Stomach (tissue), 9 donors: Measurements from ENCODE around the gene RICTOR. TPM values are rescaled to one million over a fixed set of nuclear protein-coding genes. Genes with fewer than 3 reads are reported as not detected.

Source experiments
- DNase-seq, 2 donors: peaks; one replicate each; pipeline versions ENCODE4 v3.0.0 to v3.0.0-alpha.2; 2013 to 2019
- H3K27ac ChIP-seq, 5 donors: fragments of 200-600 bp in 4 of 5; sonication (generic) in 4 of 5; one replicate each; pipeline ENCODE4 v1.5.1; 2013 to 2019; ENCODE audit warnings: mild to moderate bottlenecking in 1 of 5, moderate library complexity in 1 of 5
- H3K27me3 ChIP-seq, 3 donors: fragments of 200-600 bp; sonication (generic); one replicate each; pipeline ENCODE4 v1.5.1; 2017 to 2019; ENCODE audit warnings: mixed run types in 1 of 3
- H3K36me3 ChIP-seq, 4 donors: fragments of 200-600 bp; sonication (generic); 1 replicate in 3 of 4; 2 replicates in 1 of 4; pipeline ENCODE4 v1.5.1; 2016 to 2019
- H3K4me1 ChIP-seq, 4 donors: fragments of 200-600 bp; sonication (generic); one replicate each; pipeline ENCODE4 v1.5.1; 2016 to 2019
- H3K4me3 ChIP-seq, 4 donors: fragments of 200-600 bp; sonication (generic) in 3 of 4; one replicate each; pipeline ENCODE4 v1.5.1; 2016 to 2019; ENCODE audit warnings: mild to moderate bottlenecking in 1 of 4
- H3K9me3 ChIP-seq, 4 donors: fragments of 200-600 bp; sonication (generic); one replicate each; pipeline ENCODE4 v1.5.1; 2016 to 2019
- CTCF ChIP-seq, 7 experiments: fragments of 450-650 bp in 4 of 7; fragments of 200-600 bp in 3 of 7; sonication (generic) in 3 of 7; IDR thresholded peaks; one replicate each; pipeline ENCODE4 v1.5.1; 2016 to 2019; ENCODE audit warnings: antibody characterized with exemption in 7 of 7, control low read depth in 2 of 7, mild to moderate bottlenecking in 1 of 7
- EP300 ChIP-seq: sonication (generic); formaldehyde crosslinking; IDR thresholded peaks from one replicate; pipeline ENCODE4 v1.6.1; 2017; ENCODE audit warnings: antibody characterized with exemption
- POLR2A ChIP-seq, 4 donors: fragments of 450-650 bp; IDR thresholded peaks; one replicate each; pipeline ENCODE4 v1.6.1; 2016; ENCODE audit warnings: antibody characterized with exemption in 4 of 4, control low read depth in 2 of 4, mild to moderate bottlenecking in 1 of 4, moderate library complexity in 1 of 4
- POLR2AphosphoS5 ChIP-seq, 3 donors: sonication (generic); formaldehyde crosslinking; IDR thresholded peaks; one replicate each; pipeline ENCODE4 v1.6.1; 2016; ENCODE audit warnings: antibody characterized with exemption in 3 of 3
- WGBS, 5 donors: extraction: QIAGEN DNeasy Blood & Tissue Kit in 3 of 5; methylation state at CpG; one replicate each; pipeline versions ENCODE4 v1.1.5 to v1.1.7; 2013 to 2018; 5-methylcytosine and 5-hydroxymethylcytosine counted together
- intact Hi-C: fragments of 100-400 bp; cut with DNase I; formaldehyde crosslinking; loops from one replicate; pipeline ENCODE4 v1.15.1; 2023; ENCODE audit warnings: low total_unique reads
- polyA plus RNA-seq, 3 donors: library from polyadenylated mRNA; stranded (reverse); fragments of 200-250 nt; gene quantifications; one replicate each; pipeline ENCODE4 v1.2.3, GENCODE V29; 2013
- total RNA-seq, 5 donors: library from RNA; depleted of rRNA; stranded (reverse); fragments of >200 nt; gene quantifications; one replicate each; pipeline versions ENCODE4 v1.1.0 to v1.2.3, GENCODE V29; 2014 to 2016
- donor health status: healthy with polysubstance abuse.
- donor health status: Bipolar disorder and iron deficiency.
- donor health status: healthy.

RICTOR gene
- total and polyA plus RNA-seq, 8 donors = 2.3 to 125 (median 23.8) TPM

DNA sequence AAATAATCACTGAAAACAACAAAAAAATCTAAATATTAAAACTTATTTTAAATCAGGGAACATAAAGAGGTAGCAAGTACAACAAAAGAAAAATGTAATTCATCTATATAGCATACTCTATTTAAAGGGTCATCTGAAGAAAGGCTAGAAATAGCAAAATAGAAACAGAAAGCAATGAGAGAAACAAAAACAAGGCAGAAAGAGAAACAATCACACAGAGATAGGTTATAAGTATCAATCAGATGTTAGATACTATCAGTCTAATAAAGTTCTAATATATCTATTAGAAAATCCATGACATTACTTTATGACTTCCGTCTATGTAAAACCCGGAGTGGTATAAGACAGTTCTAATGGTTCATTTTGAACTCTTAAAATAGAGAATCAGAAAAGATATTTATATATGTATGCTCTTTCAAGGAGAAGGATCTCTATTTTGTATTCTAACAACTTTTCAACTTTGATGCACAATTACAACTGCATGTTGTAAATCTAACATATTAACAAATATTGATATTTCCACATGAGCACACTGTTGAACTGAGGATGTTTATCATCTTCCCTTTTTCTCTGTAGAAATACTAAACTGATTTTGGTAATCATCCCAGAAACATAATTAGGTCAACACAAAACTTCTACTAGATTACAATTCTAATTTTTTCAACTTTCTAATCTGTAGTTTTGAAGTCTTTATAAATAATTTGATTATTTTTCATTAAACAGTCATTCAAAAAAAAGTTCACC lies 15.8 kb downstream of the RICTOR start:
- Histone ChIP-seq H3K4me3 (peak overlapping the region in 3 of 4 donors; percentile 17 to 31 (median 18)), H3K27ac (peak overlapping the region in 2 of 5 donors; percentile 44 to 61), H3K4me1 (peaks cover 7 to 89% (median 53%) of the 10 kb centered on the region in 4 donors), H3K9me3 (no peaks in the 10 kb centered on the region), H3K36me3 (no peaks in the 10 kb centered on the region), H3K27me3 (no peaks in the 10 kb centered on the region)
- no peak for DNase-seq
- 45 to 66% (median 58%) methylated on average over 2 of the region's 2 CpGs for WGBS, 5 donors
- TF ChIP-seq CTCF (IDR thresholded peaks at IDR 0.05) = no peak
- no peak for TF ChIP-seq EP300
- TF ChIP-seq POLR2AphosphoS5 (IDR thresholded peaks at IDR 0.05) = no peak
- intact Hi-C loops = no loop called here

DNA sequence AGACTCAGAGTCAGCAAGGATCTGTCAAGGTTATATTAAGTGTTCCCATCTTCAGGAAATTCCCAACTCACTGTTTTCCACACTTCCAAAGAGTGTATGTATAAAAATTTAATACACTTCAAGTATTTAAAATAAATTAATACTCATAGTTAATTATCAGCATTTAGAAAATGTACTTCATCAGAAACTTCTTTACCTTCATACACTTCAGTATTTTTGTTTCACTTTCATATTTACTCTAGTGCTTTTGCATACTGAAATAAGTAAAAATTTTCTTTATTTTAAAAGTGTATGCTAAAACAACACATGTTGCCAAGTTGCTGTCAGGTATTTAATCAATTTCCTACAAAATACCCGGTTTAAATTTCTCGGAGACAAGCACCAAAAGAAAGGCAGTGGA lies 16.5 kb downstream of the RICTOR start:
- 7 to 15% (median 8%) methylated on average over 2 of the region's 2 CpGs for WGBS, 5 donors
- Histone ChIP-seq H3K9me3 (no peaks in the 10 kb centered on the region), H3K36me3 (no peaks in the 10 kb centered on the region), H3K27me3 (no peaks in the 10 kb centered on the region), H3K4me3 (peak overlapping the region in 3 of 4 donors; percentile 17 to 31 (median 18)), H3K27ac (peak overlapping the region in 2 of 5 donors; percentile 44 to 61), H3K4me1 (peaks cover 7 to 83% (median 50%) of the 10 kb centered on the region in 4 donors)
- no peak for DNase-seq
- intact Hi-C loops = no loop called here
- TF ChIP-seq POLR2AphosphoS5 (IDR thresholded peaks at IDR 0.05) (no peak), CTCF (IDR thresholded peaks at IDR 0.05) (no peak), EP300 (no peak)

DNA sequence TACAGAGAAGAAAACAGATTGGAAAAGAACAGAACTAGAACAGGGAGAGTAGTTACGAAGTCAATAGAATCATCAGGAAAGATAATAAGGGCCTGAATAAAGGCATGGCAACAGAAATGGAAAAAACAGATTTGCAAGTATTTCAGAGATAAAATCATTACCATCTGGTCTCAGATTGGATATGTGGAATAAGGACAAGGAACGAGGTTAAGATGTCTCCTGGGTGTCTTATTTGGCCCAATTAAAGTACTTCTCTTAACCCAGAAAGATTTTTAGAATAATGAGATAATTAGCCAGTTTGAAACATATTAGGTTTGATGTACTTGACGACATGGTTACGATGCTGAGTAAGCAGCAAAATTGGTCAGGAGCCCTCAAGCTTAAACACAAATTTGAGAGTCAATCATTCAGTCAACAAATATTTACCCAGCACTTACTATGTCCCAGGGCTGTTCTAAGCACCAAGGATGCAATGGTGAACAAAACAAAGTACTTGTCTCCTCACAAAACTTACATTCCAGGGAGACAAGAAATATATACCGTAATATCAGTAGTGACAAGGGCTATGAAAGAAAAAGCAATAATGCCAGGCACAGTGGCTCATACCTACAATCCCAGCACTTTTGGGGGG lies 18.3 kb downstream of the RICTOR start:
- 82 to 93% (median 85%) methylated on average over 5 of the region's 5 CpGs for WGBS, 5 donors
- H3K27ac ChIP-seq = no peak overlapping the region
- peaks cover 7 to 65% (median 41%) of the 10 kb centered on the region in 4 donors for H3K4me1 ChIP-seq
- H3K9me3 ChIP-seq = no peaks in the 10 kb centered on the region
- no peaks in the 10 kb centered on the region for H3K27me3 ChIP-seq
- no peaks in the 10 kb centered on the region for H3K36me3 ChIP-seq
- DNase-seq = no peak
- intact Hi-C loops = no loop called here
- TF ChIP-seq CTCF (IDR thresholded peaks at IDR 0.05) (no peak), POLR2AphosphoS5 (IDR thresholded peaks at IDR 0.05) (no peak), POLR2A (IDR thresholded peaks at IDR 0.05) (no peak)
- H3K4me3 ChIP-seq = no peak overlapping the region

DNA sequence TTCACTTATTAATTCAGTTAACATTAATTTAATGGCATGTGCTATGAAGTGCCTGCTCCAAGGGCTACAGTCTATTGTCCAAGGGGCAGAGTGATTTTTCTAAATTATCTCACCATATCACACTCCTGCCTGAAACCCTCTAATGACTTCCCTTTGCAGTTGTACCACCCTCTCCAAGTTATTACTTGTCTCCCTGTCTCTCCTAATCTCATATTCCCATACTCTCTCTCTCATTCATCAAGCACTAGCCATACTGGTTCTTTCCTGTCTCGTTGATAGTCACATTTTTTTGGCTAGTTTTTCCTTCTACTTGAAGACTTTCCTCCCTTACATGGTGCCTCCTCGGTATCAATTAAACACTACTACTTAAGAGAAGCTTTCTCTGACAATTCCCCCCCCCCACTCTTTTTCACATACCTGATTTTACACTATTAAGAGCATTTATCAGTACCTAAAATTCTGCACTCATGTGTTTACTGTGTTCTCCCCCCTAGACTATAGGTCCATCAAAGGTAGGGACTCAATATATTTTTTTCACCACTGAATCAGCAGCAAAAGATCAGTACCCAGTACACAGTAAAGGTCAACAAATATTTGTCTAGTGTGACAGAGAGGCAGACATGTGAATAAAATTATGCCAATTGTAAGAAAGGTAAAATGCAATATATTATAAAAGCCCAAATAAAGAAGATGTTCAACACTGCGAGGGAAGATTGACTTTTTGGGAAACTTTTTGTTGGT lies 19.0 kb downstream of the RICTOR start:
- 58 to 72% (median 62%) methylated on average over 3 of the region's 3 CpGs for WGBS, 5 donors
- no peak overlapping the region for H3K27ac ChIP-seq
- H3K27me3 ChIP-seq = no peaks in the 10 kb centered on the region
- TF ChIP-seq EP300 = no peak
- no peak for TF ChIP-seq CTCF (IDR thresholded peaks at IDR 0.05)
- no peak for TF ChIP-seq POLR2A (IDR thresholded peaks at IDR 0.05)
- no peak for TF ChIP-seq POLR2AphosphoS5 (IDR thresholded peaks at IDR 0.05)
- intact Hi-C loops = no loop called here
- H3K4me1 ChIP-seq = peaks cover 7 to 66% (median 39%) of the 10 kb centered on the region in 4 donors
- H3K4me3 ChIP-seq = no peak overlapping the region
- no peaks in the 10 kb centered on the region for H3K9me3 ChIP-seq
- no peak for DNase-seq
- no peaks in the 10 kb centered on the region for H3K36me3 ChIP-seq
